Limb (tissue), 2 donors: ENCODE data around the gene MORN1.

Experiments used
- DNase-seq, 2 donors: peaks; one replicate each; pipeline ENCODE4 v3.0.0-alpha.2; 2016; ENCODE audit errors: extremely low spot score in 2 of 2

The MORN1 gene

GRCh38 chr1:2352341-2352896, 38.9 kb downstream of the MORN1 start:
- no peak for DNase-seq

- no peak for DNase-seq
Measured at GRCh38 chr1:2351723-2352122, 39.6 kb downstream of the MORN1 start.

DNA sequence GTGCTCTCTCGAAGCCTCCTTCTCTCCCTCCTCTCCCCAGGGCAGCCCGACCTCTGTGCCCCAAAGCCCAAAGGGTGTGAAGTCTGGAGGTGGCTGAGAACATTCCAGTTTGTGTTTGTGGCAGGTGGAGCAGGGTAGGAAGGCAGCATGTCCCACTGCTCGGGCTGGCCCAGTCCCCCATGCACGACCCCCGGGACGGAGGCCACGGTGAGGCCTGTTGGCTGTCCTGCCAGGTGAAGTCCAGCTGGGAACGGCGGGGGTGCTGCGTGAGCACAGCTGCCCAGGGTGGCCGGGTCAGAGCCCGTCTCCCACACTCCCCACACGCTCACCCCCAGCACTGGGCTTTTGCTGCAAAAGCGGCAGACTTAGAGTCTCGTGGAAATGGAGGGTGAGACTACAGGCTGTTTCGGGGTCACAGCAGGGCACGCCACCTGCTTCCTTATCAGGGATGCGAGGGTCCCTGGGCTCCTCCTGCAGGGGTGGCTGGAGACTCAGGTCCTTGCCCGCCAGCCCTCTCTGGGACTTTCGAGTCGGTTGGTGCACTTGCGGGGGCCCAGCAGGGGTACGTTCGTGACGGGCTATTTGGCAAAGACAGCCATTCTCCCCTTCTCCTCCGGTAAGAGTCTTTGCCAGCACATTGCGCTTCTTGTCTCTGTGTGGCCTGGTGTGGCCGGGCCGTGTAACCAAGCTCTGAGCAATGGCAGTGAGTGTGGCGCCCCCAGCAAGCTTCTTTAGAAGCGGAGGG, 40.3 kb downstream of the MORN1 start:
- DNase-seq, result no peak

DNA sequence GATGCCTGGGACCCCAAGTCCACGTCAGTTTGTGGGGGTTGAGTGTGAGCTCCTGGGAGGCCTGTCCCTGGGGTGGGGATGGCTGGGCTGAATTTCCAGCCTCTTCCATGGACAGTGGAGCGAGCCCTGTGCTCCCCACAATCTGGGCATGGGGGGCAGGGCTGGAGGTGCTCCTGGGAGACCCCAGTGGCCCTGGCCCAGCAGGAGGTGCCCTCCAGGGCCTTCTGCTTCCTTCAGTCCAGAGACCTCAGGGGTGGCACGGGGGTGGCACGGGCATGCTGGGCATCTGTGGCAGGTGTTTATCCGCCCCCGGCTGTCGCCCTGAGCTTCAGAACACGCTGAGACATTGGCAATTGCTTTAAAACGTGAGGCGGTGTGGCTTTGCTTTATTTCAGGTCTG, 40.9 kb downstream of the MORN1 start:
- DNase-seq, result no peak

DNA sequence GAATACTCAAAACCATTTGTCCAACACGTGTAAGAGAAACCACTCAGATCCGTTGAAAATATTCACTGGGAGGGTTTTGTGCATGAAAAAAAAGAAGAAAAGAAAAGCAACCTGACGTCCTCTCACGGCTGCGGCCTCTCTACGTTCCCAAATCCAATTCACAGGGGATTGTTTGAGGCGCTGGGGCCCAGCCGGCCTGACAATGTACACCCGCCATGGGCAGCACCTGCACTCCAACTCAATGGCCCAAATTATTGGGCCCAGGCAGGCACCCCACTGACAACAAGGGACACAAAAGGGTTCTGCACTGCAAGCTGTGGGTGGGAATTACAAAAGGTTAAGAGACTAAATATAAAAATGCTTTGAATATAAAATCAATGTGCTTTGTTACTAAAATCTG, 41.5 kb downstream of the MORN1 start:
- no peak for DNase-seq

GRCh38 chr1:2348346-2349325, 42.7 kb downstream of the MORN1 start:
- DNase-seq, result no peak

GRCh38 chr1:2347896-2348295, 43.5 kb downstream of the MORN1 start:
- DNase-seq, result no peak

- DNase-seq, result peak in 1 of 2 donors; percentile 22
Measured at GRCh38 chr1:2347409-2347785, 44.0 kb downstream of the MORN1 start.

DNA sequence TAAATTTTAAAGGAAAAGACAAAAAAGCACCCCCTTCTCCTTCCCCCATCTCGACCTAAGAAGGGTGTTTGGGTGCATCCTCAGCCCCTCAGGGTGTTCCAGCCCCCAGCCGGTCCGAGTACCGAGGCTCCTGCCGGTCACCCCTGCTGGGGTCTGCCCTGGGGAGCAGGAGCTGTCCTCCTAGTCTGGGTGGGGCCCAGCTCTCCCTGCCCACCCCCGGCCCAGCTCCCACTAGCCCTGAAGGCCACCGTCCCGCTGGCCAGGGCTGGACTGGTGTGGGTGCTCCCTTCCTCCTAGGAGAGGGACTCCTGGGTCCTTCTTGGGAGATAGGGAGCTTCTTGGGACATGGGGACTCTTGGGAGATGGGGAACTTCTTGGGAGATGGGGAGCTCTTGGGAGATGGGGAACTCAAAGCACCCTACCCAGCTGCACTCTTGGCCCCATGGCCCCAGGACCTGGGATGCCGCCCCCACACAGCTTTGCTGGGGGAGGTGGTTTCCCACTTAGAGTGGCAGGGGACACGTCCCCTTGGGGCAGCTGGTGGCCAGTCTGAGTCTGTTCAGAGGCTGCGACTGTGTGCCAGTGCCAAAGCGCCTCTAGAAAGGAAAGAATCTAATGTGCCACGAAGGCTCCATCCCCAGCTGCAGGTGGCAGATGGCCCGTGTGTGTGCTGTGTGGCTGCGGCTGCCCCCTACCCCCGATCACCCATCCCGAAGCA, 44.5 kb downstream of the MORN1 start:
- peak in 1 of 2 donors; percentile 28 for DNase-seq

- peak in 1 of 2 donors; percentile 24 for DNase-seq
Measured at GRCh38 chr1:2345297-2346075, 45.9 kb downstream of the MORN1 start.

DNA sequence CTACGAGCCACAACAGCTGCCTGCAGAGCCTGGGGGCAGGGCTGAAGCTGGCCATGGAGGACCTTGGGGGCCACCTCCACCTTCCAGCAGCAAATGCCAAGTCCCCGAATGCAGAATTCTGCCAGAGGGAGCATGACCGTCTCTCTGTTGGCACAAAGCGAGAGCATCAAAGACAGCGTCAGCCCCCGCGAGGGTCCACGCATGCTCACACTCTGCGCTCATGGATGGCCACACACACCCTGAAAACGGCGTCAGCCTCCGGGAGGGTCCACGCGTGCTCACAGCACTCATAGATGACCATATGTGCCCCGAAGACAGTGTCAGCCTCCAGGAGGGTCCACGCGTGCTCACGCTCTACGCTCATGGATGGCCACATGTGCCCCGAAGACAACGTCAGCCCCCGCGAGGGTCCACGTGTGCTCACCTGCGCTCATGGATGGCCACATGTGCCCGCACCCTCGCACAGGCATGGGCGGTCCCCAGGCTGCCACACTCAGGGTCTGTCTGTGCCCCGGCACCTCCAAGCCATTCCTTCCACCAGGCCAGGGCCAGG, 46.5 kb downstream of the MORN1 start:
- no peak for DNase-seq

GRCh38 chr1:2344121-2344681, 47.2 kb downstream of the MORN1 start:
- DNase-seq, result no peak

- no peak for DNase-seq
Measured at GRCh38 chr1:2343023-2343935, 48.1 kb downstream of the MORN1 start.

- no peak for DNase-seq
Measured at GRCh38 chr1:2342384-2343022, 48.9 kb downstream of the MORN1 start.

GRCh38 chr1:2341706-2342383, 49.5 kb downstream of the MORN1 start:
- no peak for DNase-seq

DNA sequence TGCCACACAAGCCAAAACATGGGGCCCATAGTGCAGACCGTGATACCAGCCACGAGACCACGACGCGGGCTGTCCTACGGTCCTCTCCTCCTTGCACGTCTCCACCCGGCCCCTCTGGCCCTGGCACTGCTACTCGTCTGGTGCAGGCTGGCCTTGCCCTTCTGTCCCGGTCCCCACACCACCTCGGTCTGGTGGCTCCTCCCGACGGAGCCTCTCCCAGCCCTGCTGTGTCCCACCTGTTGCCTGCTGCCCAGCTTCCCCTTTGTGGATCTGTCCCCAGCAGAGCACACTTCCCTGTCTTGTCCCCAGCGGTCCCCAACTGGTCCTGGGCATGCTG, 50.5 kb downstream of the MORN1 start:
- DNase-seq, result no peak

- DNase-seq, result no peak
Measured at GRCh38 chr1:2340086-2340917, 51.1 kb downstream of the MORN1 start.
